SK-N-SH (cell line): ENCODE results near the gene G6PC2. TPM values are rescaled to one million over a fixed set of nuclear protein-coding genes. Genes with fewer than 3 reads are reported as not detected.

Source experiments
- CTCF ChIA-PET: fragments of 300-600, 350-600 bp; formaldehyde crosslinking; extraction: SDS; loops from one replicate; lab custom pipeline; 2021; lab: Yijun Ruan, JAX
- POLR2A ChIA-PET: fragments of 350-600 bp; sonication (Branson Sonifier 250); formaldehyde crosslinking; extraction: SDS; loops from one replicate; lab custom pipeline; 2020; ENCODE audit warnings: antibody characterized with exemption, inconsistent platforms; lab: Yijun Ruan, JAX
- DNase-seq: peaks from one replicate; pipeline ENCODE4 v3.0.0; 2012
- H2AFZ ChIP-seq: fragments of 200-600 bp; sonication (generic); 2 replicates; pipeline ENCODE4 v1.8.1; 2016; ENCODE audit warnings: antibody characterized with exemption, mild to moderate bottlenecking, low read depth
- H3F3A ChIP-seq: fragments of 200-600 bp; sonication (generic); replicated peaks from 2 replicates; pipeline ENCODE3; 2016; ENCODE audit warnings: antibody characterized with exemption, mild to moderate bottlenecking; ENCODE audit not compliant: insufficient read depth
- H3K27ac ChIP-seq, 2 experiments: fragments of 200-500 bp in 1 of 2; fragments of 200-600 bp in 1 of 2; sonication (Bioruptor generic) in 1 of 2; sonication (generic), shearing (Covaris generic) in 1 of 2; 2 replicates each; pipeline versions ENCODE4 v1.5.1 to v1.6.1; 2014 to 2016; ENCODE audit warnings: low read depth in 2 of 2, inconsistent platforms in 1 of 2, low read length in 1 of 2, mild to moderate bottlenecking in 1 of 2, mixed read lengths in 1 of 2
- H3K27me3 ChIP-seq: fragments of 200-600 bp; sonication (generic), shearing (Covaris generic); 2 replicates; pipeline ENCODE4 v1.6.1; 2016; ENCODE audit warnings: mixed run types; ENCODE audit not compliant: insufficient read depth
- H3K36me3 ChIP-seq, 2 experiments: fragments of 200-500 bp in 1 of 2; fragments of 200-600 bp in 1 of 2; sonication (Bioruptor generic) in 1 of 2; sonication (generic) in 1 of 2; replicated peaks in 1 of 2; 2 replicates each; pipeline versions ENCODE3 to v1.5.1; 2014 to 2016; ENCODE audit warnings: low read length in 1 of 2, mild to moderate bottlenecking in 1 of 2; ENCODE audit not compliant: insufficient read depth in 2 of 2, control insufficient read depth in 1 of 2
- H3K4me1 ChIP-seq, 2 experiments: fragments of 200-500 bp in 1 of 2; fragments of 200-600 bp in 1 of 2; sonication (Bioruptor generic) in 1 of 2; sonication (generic), shearing (Covaris generic) in 1 of 2; 2 replicates each; pipeline versions ENCODE4 v1.5.1 to v1.6.1; 2014 to 2016; ENCODE audit warnings: low read depth in 1 of 2, low read length in 1 of 2, mixed run types in 1 of 2; ENCODE audit not compliant: insufficient read depth in 2 of 2, control insufficient read depth in 1 of 2
- H3K4me2 ChIP-seq: fragments of 200-600 bp; sonication (generic), shearing (Covaris generic); 2 replicates; pipeline ENCODE4 v1.6.1; 2017; ENCODE audit warnings: mixed run types
- H3K4me3 ChIP-seq, 2 experiments: fragments of 200-500 bp in 1 of 2; fragments of 200-600 bp in 1 of 2; sonication (Bioruptor generic) in 1 of 2; sonication (generic), shearing (Covaris generic) in 1 of 2; 2 replicates each; pipeline versions ENCODE4 v1.5.1 to v1.8.1; 2014 to 2016; ENCODE audit warnings: low read depth in 2 of 2, inconsistent platforms in 1 of 2, low read length in 1 of 2, mild to moderate bottlenecking in 1 of 2, mixed read lengths in 1 of 2, moderate library complexity in 1 of 2
- H3K79me2 ChIP-seq: fragments of 200-600 bp; sonication (generic); 2 replicates; pipeline ENCODE4 v1.8.1; 2017; ENCODE audit warnings: mild to moderate bottlenecking; ENCODE audit not compliant: insufficient read depth
- H3K9ac ChIP-seq: fragments of 200-600 bp; sonication (generic); 2 replicates; pipeline ENCODE4 v1.6.1; 2017; ENCODE audit warnings: mixed run types
- H3K9me2 ChIP-seq: fragments of 200-600 bp; sonication (generic); 2 replicates; pipeline ENCODE4 v1.6.1; 2017; ENCODE audit warnings: mixed run types
- H3K9me3 ChIP-seq: fragments of 200-600 bp; sonication (generic); 2 replicates; pipeline ENCODE4 v1.6.1; 2017; ENCODE audit warnings: mixed run types, mild to moderate bottlenecking, moderate library complexity
- H4K20me1 ChIP-seq: fragments of 200-600 bp; sonication (generic); 2 replicates; pipeline ENCODE4 v1.6.1; 2017; ENCODE audit warnings: mild to moderate bottlenecking, mixed run types; ENCODE audit not compliant: insufficient read depth
- ELF1 ChIP-seq: IDR thresholded peaks from 2 replicates; pipeline ENCODE4 v1.4.0; 2012
- EP300 ChIP-seq, 2 experiments: IDR thresholded peaks; 2 replicates each; pipeline versions ENCODE4 v1.4.0 to v1.6.1; 2012; ENCODE audit warnings: borderline replicate concordance in 1 of 2, low read depth in 1 of 2, low read length in 1 of 2
- FOSL2 ChIP-seq: IDR thresholded peaks from 2 replicates; pipeline ENCODE4 v1.4.0; 2012; ENCODE audit warnings: low read depth, mild to moderate bottlenecking, moderate library complexity, borderline replicate concordance
- FOXJ3 ChIP-seq: sonication (generic); formaldehyde crosslinking; IDR thresholded peaks from 2 replicates; pipeline ENCODE4 v1.5.1; 2020; ENCODE audit warnings: mild to moderate bottlenecking, missing genetic modification reagents
- FOXM1 ChIP-seq: IDR thresholded peaks from 2 replicates; pipeline ENCODE4 v1.4.0; 2012; ENCODE audit warnings: low read depth, mild to moderate bottlenecking
- NFIC ChIP-seq: IDR thresholded peaks from 2 replicates; pipeline ENCODE4 v1.4.0; 2012; ENCODE audit warnings: borderline replicate concordance
- POLR2AphosphoS5 ChIP-seq: IDR thresholded peaks from 2 replicates; pipeline ENCODE4 v1.6.1; 2012; ENCODE audit warnings: low read depth, low read length
- RAD21 ChIP-seq: IDR thresholded peaks from 2 replicates; pipeline ENCODE4 v1.6.1; 2012; ENCODE audit warnings: mild to moderate bottlenecking, low read length
- RFX5 ChIP-seq: IDR thresholded peaks from 2 replicates; pipeline ENCODE4 v1.6.1; 2012; ENCODE audit warnings: mild to moderate bottlenecking, improper control_type of control experiment, low read length
- TCF12 ChIP-seq: IDR thresholded peaks from 2 replicates; pipeline ENCODE4 v1.4.0; 2012
- WGBS: methylation state at CpG from one replicate; pipeline ENCODE4 v1.1.6; 2017; ENCODE audit warnings: low lambda C conversion rate; 5-methylcytosine and 5-hydroxymethylcytosine counted together
- polyA plus RNA-seq, 3 experiments: library from polyadenylated mRNA; depleted of rRNA; stranded (reverse); fragments of >200 nt; gene quantifications; 2 replicates each; pipeline ENCODE4 v1.2.3, GENCODE V29; 2012
- TF ChIP-seq, protein P1 (sequence below): fragments of 150-350 bp; IDR thresholded peaks from 2 replicates; pipeline ENCODE4 v1.6.1; 2016; ENCODE audit warnings: mild to moderate bottlenecking, low read depth, low read length
- TF ChIP-seq, protein P2 (sequence below): IDR thresholded peaks from 2 replicates; pipeline ENCODE4 v1.4.0; 2012; ENCODE audit warnings: low read depth
- TF ChIP-seq, protein P3 (sequence below): IDR thresholded peaks from 2 replicates; pipeline ENCODE4; 2012
- TF ChIP-seq, protein P4 (sequence below): fragments of 150-350 bp; IDR thresholded peaks from 2 replicates; pipeline ENCODE4 v1.6.1; 2017; ENCODE audit warnings: antibody characterized with exemption, low read length, low read depth, borderline replicate concordance
- TF ChIP-seq, protein P5 (sequence below): IDR thresholded peaks from 2 replicates; pipeline ENCODE4 v1.4.0; 2012; ENCODE audit warnings: low read depth, borderline replicate concordance

G6PC2 gene
- polyA plus RNA-seq, 1 of the 3 experiments (the other 2 are of a cell fraction), result not detected

DNA sequence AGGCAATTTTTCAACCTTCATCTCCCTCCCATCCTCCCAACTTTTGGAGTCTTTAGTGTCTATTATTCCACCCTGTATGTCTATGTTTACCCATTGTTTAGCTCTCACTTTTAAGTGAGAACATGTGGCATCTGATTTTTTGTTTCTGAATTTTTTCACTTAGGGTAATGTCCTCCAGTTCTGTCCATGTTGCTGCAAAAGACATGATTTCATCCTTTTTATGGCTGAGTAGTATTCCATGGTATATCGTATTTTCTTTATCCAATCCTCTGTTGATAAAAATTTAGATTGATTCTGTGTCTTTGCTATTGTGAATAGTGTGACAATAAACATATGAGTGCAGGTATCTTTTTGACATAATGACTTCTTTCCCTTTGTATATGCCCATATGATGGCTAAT lies 48.2 kb downstream of the G6PC2 start:
- Histone ChIP-seq H3K79me2 (no peaks in the 10 kb centered on the region), H3K9ac (no peak overlapping the region), H3K4me3 (no peak overlapping the region), H2AFZ (no peak overlapping the region), H3K27ac (no peak overlapping the region), H3K4me2 (no peak overlapping the region), H3K36me3 (no peaks in the 10 kb centered on the region), H3K9me2 (no peaks in the 10 kb centered on the region), H3K9me3 (no peaks in the 10 kb centered on the region), H3F3A (peaks cover 3% of the 10 kb centered on the region), H4K20me1 (no peaks in the 10 kb centered on the region), H3K4me1 (no peaks in the 10 kb centered on the region), H3K27me3 (no peaks in the 10 kb centered on the region)
- 68% methylated on average over 1 of the region's 1 CpG for WGBS
- TF ChIP-seq, protein P1, sequence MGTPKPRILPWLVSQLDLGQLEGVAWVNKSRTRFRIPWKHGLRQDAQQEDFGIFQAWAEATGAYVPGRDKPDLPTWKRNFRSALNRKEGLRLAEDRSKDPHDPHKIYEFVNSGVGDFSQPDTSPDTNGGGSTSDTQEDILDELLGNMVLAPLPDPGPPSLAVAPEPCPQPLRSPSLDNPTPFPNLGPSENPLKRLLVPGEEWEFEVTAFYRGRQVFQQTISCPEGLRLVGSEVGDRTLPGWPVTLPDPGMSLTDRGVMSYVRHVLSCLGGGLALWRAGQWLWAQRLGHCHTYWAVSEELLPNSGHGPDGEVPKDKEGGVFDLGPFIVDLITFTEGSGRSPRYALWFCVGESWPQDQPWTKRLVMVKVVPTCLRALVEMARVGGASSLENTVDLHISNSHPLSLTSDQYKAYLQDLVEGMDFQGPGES, result no peak
- TF ChIP-seq, protein P2, sequence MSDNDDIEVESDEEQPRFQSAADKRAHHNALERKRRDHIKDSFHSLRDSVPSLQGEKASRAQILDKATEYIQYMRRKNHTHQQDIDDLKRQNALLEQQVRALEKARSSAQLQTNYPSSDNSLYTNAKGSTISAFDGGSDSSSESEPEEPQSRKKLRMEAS, result no peak
- TF ChIP-seq TCF12 (no peak), RAD21 (no peak), FOXM1 (no peak), RFX5 (no peak), EP300 (IDR thresholded peaks at IDR 0.05; ENCODE audit: borderline replicate concordance in 1 of 2, low read depth in 1 of 2, low read length in 1 of 2) (no peak), NFIC (no peak), ELF1 (no peak), POLR2AphosphoS5 (no peak)
- TF ChIP-seq, protein P3, sequence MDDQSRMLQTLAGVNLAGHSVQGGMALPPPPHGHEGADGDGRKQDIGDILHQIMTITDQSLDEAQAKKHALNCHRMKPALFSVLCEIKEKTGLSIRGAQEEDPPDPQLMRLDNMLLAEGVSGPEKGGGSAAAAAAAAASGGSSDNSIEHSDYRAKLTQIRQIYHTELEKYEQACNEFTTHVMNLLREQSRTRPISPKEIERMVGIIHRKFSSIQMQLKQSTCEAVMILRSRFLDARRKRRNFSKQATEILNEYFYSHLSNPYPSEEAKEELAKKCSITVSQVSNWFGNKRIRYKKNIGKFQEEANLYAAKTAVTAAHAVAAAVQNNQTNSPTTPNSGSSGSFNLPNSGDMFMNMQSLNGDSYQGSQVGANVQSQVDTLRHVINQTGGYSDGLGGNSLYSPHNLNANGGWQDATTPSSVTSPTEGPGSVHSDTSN, result no peak
- TF ChIP-seq, protein P4, sequence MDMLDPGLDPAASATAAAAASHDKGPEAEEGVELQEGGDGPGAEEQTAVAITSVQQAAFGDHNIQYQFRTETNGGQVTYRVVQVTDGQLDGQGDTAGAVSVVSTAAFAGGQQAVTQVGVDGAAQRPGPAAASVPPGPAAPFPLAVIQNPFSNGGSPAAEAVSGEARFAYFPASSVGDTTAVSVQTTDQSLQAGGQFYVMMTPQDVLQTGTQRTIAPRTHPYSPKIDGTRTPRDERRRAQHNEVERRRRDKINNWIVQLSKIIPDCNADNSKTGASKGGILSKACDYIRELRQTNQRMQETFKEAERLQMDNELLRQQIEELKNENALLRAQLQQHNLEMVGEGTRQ, result no peak
- TF ChIP-seq, protein P5, sequence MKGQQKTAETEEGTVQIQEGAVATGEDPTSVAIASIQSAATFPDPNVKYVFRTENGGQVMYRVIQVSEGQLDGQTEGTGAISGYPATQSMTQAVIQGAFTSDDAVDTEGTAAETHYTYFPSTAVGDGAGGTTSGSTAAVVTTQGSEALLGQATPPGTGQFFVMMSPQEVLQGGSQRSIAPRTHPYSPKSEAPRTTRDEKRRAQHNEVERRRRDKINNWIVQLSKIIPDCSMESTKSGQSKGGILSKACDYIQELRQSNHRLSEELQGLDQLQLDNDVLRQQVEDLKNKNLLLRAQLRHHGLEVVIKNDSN, result no peak
- ChIA-PET CTCF (interaction anchor here (0.7 to 2.9 kb wide), 5 partner anchors 9 to 182 kb away, joined by 3 to 21 read pairs (median 3); no protein-coding TSS in a partner anchor), POLR2A (no interaction called here)
- no peak for DNase-seq

DNA sequence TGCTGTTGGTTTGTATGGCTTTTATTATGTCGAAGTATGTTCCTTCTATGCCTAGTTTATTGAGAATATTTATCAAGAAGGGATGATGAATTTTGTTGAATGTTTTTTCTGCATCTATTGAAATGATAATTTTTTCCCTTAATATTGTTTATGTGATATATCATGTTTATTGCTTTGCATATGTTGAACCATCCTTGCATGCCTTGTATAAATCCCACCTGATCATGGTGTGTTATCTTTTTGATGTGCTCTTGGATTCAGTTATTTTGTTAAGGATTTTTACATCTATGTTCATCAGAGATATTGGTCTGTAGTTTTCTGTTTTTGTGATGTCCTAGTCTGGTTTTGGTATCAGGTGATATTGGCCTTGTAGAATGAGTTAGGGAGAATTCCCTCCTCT lies 50.8 kb downstream of the G6PC2 start:
- POLR2A ChIA-PET, result no interaction called here
- CTCF ChIA-PET, result interaction anchor here (1.3 kb wide), 1 partner anchor 190 kb away, joined by 4 read pairs; no protein-coding TSS in a partner anchor
- 2% methylated on average over 1 of the region's 1 CpG for WGBS

More for the DNA sequence above, 50.8 kb downstream of the G6PC2 start:
- Histone ChIP-seq H3F3A (peaks cover 3% of the 10 kb centered on the region), H2AFZ (no peak overlapping the region), H3K4me3 (no peak overlapping the region), H4K20me1 (no peaks in the 10 kb centered on the region), H3K27ac (no peak overlapping the region), H3K9me2 (no peaks in the 10 kb centered on the region), H3K27me3 (no peaks in the 10 kb centered on the region), H3K4me1 (no peaks in the 10 kb centered on the region), H3K9me3 (no peaks in the 10 kb centered on the region), H3K79me2 (no peaks in the 10 kb centered on the region), H3K4me2 (no peak overlapping the region), H3K9ac (no peak overlapping the region), H3K36me3 (no peaks in the 10 kb centered on the region)
- DNase-seq, result no peak
- TF ChIP-seq POLR2AphosphoS5 (no peak), FOSL2 (no peak), FOXJ3 (no peak)
